ENCODE data around the gene BMP8A. TPM values are rescaled to one million over a fixed set of nuclear protein-coding genes. Genes with fewer than 3 reads are reported as not detected.

BMP8A gene
- total and polyA plus RNA-seq, 9 of the 15 experiments (the other 6 are each of a cell fraction or from before 2014, with no cell fraction given), result 0.05 to 0.31 TPM; not detected in 7

GRCh38 chr1:39452540-39452939 lies 38.9 kb upstream of the BMP8A start (continued):
- TF ChIP-seq CHD7 (IDR thresholded peaks at IDR 0.05; ENCODE audit: low read depth, low read length), result no peak
- no peak for TF ChIP-seq TAF7 (tag; IDR thresholded peaks at IDR 0.05)
- no peak for TF ChIP-seq ATF2 (CRISPR knock-in tag; IDR thresholded peaks at IDR 0.05)
- no peak for TF ChIP-seq ZNF561 (CRISPR knock-in tag; conservative IDR thresholded peaks at IDR 0.05)
- TF ChIP-seq HMGN3 (IDR thresholded peaks at IDR 0.05; ENCODE audit: borderline replicate concordance, extremely low read depth, insufficient read length, low read depth, low read length), result no peak
- no peak for TF ChIP-seq TCF15 (CRISPR knock-in tag; IDR thresholded peaks at IDR 0.05)
- TF ChIP-seq ARNT (IDR thresholded peaks at IDR 0.05), result no peak
- no peak for TF ChIP-seq E2F3 (CRISPR knock-in tag; IDR thresholded peaks at IDR 0.05)
- no peak for TF ChIP-seq CTCFL (IDR thresholded peaks at IDR 0.05; ENCODE audit: borderline replicate concordance, insufficient read depth, low read depth, low read length, poor library complexity, severe bottlenecking)
- no peak for TF ChIP-seq ZNF76 (CRISPR knock-in tag; IDR thresholded peaks at IDR 0.05; ENCODE audit: borderline replicate concordance)

Data from K562 (cell line).